ENCODE results near the gene PCYT1B.

GRCh38 chrX:24574743-24575142 is 72.4 kb downstream of the PCYT1B start:
- no peak for TF ChIP-seq POLR2A (IDR thresholded peaks at IDR 0.05)
- no peak for TF ChIP-seq CTCF (IDR thresholded peaks at IDR 0.05)

Data from stomach (tissue), 4 donors.